ENCODE measurements around the gene RAB1B.

The RAB1B gene

GRCh38 chr11:66268244-66268951 lies at the start of gene RAB1B:
Gene RAB1B, plus strand, starts transcription at chr11:66268639. Its CDS starts 41 bp downstream, at chr11:66268680.
- no peaks in the 10 kb centered on the region for H3K27me3 Mint-ChIP-seq (ENCODE audit: low read depth)
- peak within 1 kb of the TSS; percentile 87 to 99 (median 97) for H3K27ac Mint-ChIP-seq
- peaks cover 29% of the 10 kb centered on the region for H3K36me3 Mint-ChIP-seq (ENCODE audit: low read depth)
- peak within 1 kb of the TSS; percentile 94 to 96 (median 96) for H3K4me3 Mint-ChIP-seq
- no peaks in the 10 kb centered on the region for H3K9me3 Mint-ChIP-seq
- TF ChIP-seq CTCF (IDR thresholded peaks at IDR 0.05; ENCODE audit: unreplicated experiment in 3 of 3) = no peak
- H3K4me1 Mint-ChIP-seq = peaks cover 14% of the 10 kb centered on the region

- Mint-ChIP-seq H3K9me3 (no peaks in the 10 kb centered on the region), H3K27me3 (ENCODE audit: low read depth) (no peaks in the 10 kb centered on the region), H3K4me1 (no peaks in the 10 kb centered on the region), H3K36me3 (ENCODE audit: low read depth) (peaks cover 32% of the 10 kb centered on the region), H3K27ac (no peak overlapping the region), H3K4me3 (no peak overlapping the region)
- no peak for TF ChIP-seq CTCF (IDR thresholded peaks at IDR 0.05; ENCODE audit: unreplicated experiment in 3 of 3)
Observed at GRCh38 chr11:66218846-66219620, 49.4 kb upstream of the RAB1B start.

GRCh38 chr11:66219846-66220565 lies 48.4 kb upstream of the RAB1B start:
- peaks cover 29% of the 10 kb centered on the region for H3K36me3 Mint-ChIP-seq (ENCODE audit: low read depth)
- no peak for TF ChIP-seq CTCF (IDR thresholded peaks at IDR 0.05; ENCODE audit: unreplicated experiment in 3 of 3)
- no peak overlapping the region for H3K4me3 Mint-ChIP-seq

GRCh38 chr11:66220566-66220935 lies 47.9 kb upstream of the RAB1B start:
- Mint-ChIP-seq H3K36me3 (ENCODE audit: low read depth) (peaks cover 29% of the 10 kb centered on the region), H3K27me3 (ENCODE audit: low read depth) (no peaks in the 10 kb centered on the region), H3K27ac (no peak overlapping the region), H3K4me3 (no peak overlapping the region), H3K4me1 (peaks cover 5% of the 10 kb centered on the region), H3K9me3 (no peaks in the 10 kb centered on the region)
- TF ChIP-seq CTCF (IDR thresholded peaks at IDR 0.05; ENCODE audit: unreplicated experiment in 3 of 3) = no peak

More at GRCh38 chr11:66219846-66220565, 48.4 kb upstream of the RAB1B start:
- H3K27ac Mint-ChIP-seq = no peak overlapping the region
- H3K27me3 Mint-ChIP-seq (ENCODE audit: low read depth) = no peaks in the 10 kb centered on the region
- H3K9me3 Mint-ChIP-seq = no peaks in the 10 kb centered on the region
- H3K4me1 Mint-ChIP-seq = peaks cover 3% of the 10 kb centered on the region

- no peaks in the 10 kb centered on the region for H3K9me3 Mint-ChIP-seq
- H3K4me3 Mint-ChIP-seq = no peak overlapping the region
- peaks cover 28% of the 10 kb centered on the region for H3K36me3 Mint-ChIP-seq (ENCODE audit: low read depth)
- peaks cover 5% of the 10 kb centered on the region for H3K4me1 Mint-ChIP-seq
- no peak for TF ChIP-seq CTCF (IDR thresholded peaks at IDR 0.05; ENCODE audit: unreplicated experiment in 3 of 3)
- H3K27ac Mint-ChIP-seq = no peak overlapping the region
- H3K27me3 Mint-ChIP-seq (ENCODE audit: low read depth) = no peaks in the 10 kb centered on the region
Observed at GRCh38 chr11:66221012-66221411, 47.4 kb upstream of the RAB1B start.
